Measurements from ENCODE around the gene VWCE. TPM values are rescaled to one million over a fixed set of nuclear protein-coding genes. Genes with fewer than 3 reads are reported as not detected.

The VWCE gene
- polyA plus RNA-seq, 1 donor from 2014 or later, result 9.8 TPM

GRCh38 chr11:61329871-61330270 lies 34.8 kb upstream of the VWCE start:
- Histone ChIP-seq H3F3A (ENCODE audit: insufficient read depth, low read length, poor library complexity, severe bottlenecking) (no peaks in the 10 kb centered on the region), H3K4me3 (ENCODE audit: low read length) (no peak overlapping the region), H3K27me3 (ENCODE audit: insufficient read depth, low read depth, low read length) (no peaks in the 10 kb centered on the region), H3K9me2 (ENCODE audit: insufficient read depth, low read length) (no peaks in the 10 kb centered on the region), H2AFZ (ENCODE audit: low read depth, low read length) (no peak overlapping the region), H3K79me2 (replicated peaks; ENCODE audit: insufficient read depth, low read length) (peaks cover 58% of the 10 kb centered on the region), H3K9ac (ENCODE audit: low read length) (no peak overlapping the region), H3K9me3 (ENCODE audit: low read length) (no peaks in the 10 kb centered on the region), H3K36me3 (ENCODE audit: insufficient read depth, low read length) (no peaks in the 10 kb centered on the region), H3K4me2 (ENCODE audit: low read length) (no peak overlapping the region), H3K27ac (ENCODE audit: low read length) (no peak overlapping the region), H4K20me1 (ENCODE audit: insufficient read depth) (no peaks in the 10 kb centered on the region)
- TF ChIP-seq CTCF (IDR thresholded peaks at IDR 0.05; ENCODE audit: poor library complexity, severe bottlenecking), result no peak
- no peak for TF ChIP-seq SMC3 (conservative IDR thresholded peaks at IDR 0.05; ENCODE audit: poor library complexity)
- no peak for TF ChIP-seq TAF1 (IDR thresholded peaks at IDR 0.05; ENCODE audit: low read depth)
- TF ChIP-seq POLR2AphosphoS5 (IDR thresholded peaks at IDR 0.05), result no peak
- no peak for TF ChIP-seq REST (IDR thresholded peaks at IDR 0.05; ENCODE audit: borderline replicate concordance)
- no peak for TF ChIP-seq MXI1 (conservative IDR thresholded peaks at IDR 0.05; ENCODE audit: poor library complexity, severe bottlenecking)
- no peak for TF ChIP-seq RAD21 (conservative IDR thresholded peaks at IDR 0.05)
- TF ChIP-seq EP300 (conservative IDR thresholded peaks at IDR 0.05; ENCODE audit: poor library complexity, severe bottlenecking), result no peak
- no peak for TF ChIP-seq EZH2 (IDR thresholded peaks at IDR 0.05; ENCODE audit: borderline replicate concordance, insufficient read depth, low read length, poor library complexity, severe bottlenecking)

GRCh38 chr11:61328351-61328750 lies 33.2 kb upstream of the VWCE start:
- no peaks in the 10 kb centered on the region for H3K9me3 ChIP-seq (ENCODE audit: low read length)
- H2AFZ ChIP-seq (ENCODE audit: low read depth, low read length), result no peak overlapping the region
- no peaks in the 10 kb centered on the region for H3K9me2 ChIP-seq (ENCODE audit: insufficient read depth, low read length)
- H3K79me2 ChIP-seq (replicated peaks; ENCODE audit: insufficient read depth, low read length), result peaks cover 58% of the 10 kb centered on the region
- H3K4me2 ChIP-seq (ENCODE audit: low read length), result no peak overlapping the region
- no peaks in the 10 kb centered on the region for H3K36me3 ChIP-seq (ENCODE audit: insufficient read depth, low read length)
- H3K27ac ChIP-seq (ENCODE audit: low read length), result no peak overlapping the region
- no peaks in the 10 kb centered on the region for H4K20me1 ChIP-seq (ENCODE audit: insufficient read depth)
- no peaks in the 10 kb centered on the region for H3F3A ChIP-seq (ENCODE audit: insufficient read depth, low read length, poor library complexity, severe bottlenecking)
- H3K27me3 ChIP-seq (ENCODE audit: insufficient read depth, low read depth, low read length), result no peaks in the 10 kb centered on the region
- H3K4me3 ChIP-seq (ENCODE audit: low read length), result no peak overlapping the region
- H3K9ac ChIP-seq (ENCODE audit: low read length), result no peak overlapping the region
- TF ChIP-seq EP300 (conservative IDR thresholded peaks at IDR 0.05; ENCODE audit: poor library complexity, severe bottlenecking), result no peak
- TF ChIP-seq REST (IDR thresholded peaks at IDR 0.05; ENCODE audit: borderline replicate concordance), result no peak
- TF ChIP-seq TAF1 (IDR thresholded peaks at IDR 0.05; ENCODE audit: low read depth), result no peak
- no peak for TF ChIP-seq CTCF (IDR thresholded peaks at IDR 0.05; ENCODE audit: poor library complexity, severe bottlenecking)
- TF ChIP-seq RAD21 (conservative IDR thresholded peaks at IDR 0.05), result no peak
- TF ChIP-seq POLR2AphosphoS5 (IDR thresholded peaks at IDR 0.05), result no peak
- no peak for TF ChIP-seq EZH2 (IDR thresholded peaks at IDR 0.05; ENCODE audit: borderline replicate concordance, insufficient read depth, low read length, poor library complexity, severe bottlenecking)
- no peak for TF ChIP-seq MXI1 (conservative IDR thresholded peaks at IDR 0.05; ENCODE audit: poor library complexity, severe bottlenecking)
- no peak for TF ChIP-seq SMC3 (conservative IDR thresholded peaks at IDR 0.05; ENCODE audit: poor library complexity)

Data from neural cell (in vitro differentiated cells).